HG03378 (cell line): ENCODE data around the gene FRMD6.
"Not testable (repeated sequence)": the region's sequence is repeated elsewhere in the genome, so short reads cannot be mapped to it uniquely, and the experiment has no call there.

ENCODE experiments used
- ATAC-seq: cut with Tn5 transposase; IDR thresholded peaks from one replicate; pipeline ENCODE4 v1.9.1; 2021; ENCODE audit warnings: mild to moderate bottlenecking, moderate library complexity; ENCODE audit not compliant: unreplicated experiment

The FRMD6 gene

DNA sequence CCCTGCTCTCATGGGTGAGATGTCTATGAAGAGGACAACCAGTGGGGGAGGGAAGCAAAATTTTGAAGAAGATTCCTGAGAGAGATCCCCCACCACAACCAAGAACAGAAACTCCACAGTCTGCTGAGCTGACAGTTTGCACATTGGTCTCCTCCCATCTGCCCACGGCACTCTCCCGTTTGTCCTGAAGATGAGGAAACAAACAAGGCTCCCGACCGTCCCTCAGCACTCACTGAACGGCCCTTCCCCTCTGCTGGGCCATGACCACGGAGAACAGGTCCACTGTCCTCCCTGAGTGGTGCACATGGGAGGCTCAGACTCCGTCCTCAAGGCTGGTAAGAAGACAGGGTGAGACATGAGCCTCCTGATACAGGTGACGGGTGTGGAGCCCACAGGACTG is 114.9 kb downstream of the FRMD6 start:
- not testable (repeated sequence) for ATAC-seq

DNA sequence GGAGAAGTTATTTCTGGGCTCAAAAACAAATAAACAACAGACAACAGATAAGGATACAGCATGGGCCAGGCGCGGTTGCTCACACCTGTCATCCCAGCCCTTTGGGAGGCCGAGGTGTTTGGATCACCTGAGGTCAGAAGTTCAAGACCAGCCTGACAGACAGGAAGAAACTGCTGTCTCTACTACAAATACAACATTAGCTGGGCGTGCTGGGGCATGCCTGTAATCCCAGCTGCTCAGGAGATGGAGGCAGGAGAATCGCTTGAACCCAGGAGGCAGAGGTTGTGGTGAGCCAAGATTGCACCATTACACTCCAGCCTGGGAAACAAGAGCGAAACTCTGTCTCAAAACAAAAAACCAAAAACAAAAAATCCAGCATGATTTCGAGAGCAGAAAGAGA is 117.6 kb downstream of the FRMD6 start:
- ATAC-seq, result not testable (repeated sequence)

DNA sequence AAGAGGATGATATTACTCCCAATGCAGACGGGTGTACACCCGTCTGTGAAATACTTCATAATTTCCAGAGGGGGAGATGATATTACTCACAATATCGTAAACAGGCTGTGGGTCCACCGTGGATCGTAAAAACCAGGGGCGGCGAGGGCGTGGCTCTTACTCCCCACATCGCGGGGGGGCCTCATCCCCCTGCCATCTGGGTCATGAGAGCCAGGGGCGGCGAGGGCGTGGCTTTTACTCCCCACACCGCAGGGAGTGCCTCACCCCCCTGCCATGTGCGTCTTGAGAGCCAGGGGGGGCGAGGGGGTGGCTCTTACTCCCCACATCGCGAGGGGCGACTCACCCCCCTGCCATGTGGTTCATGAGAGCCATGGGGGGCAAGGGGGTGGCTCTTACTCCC is 122.5 kb downstream of the FRMD6 start:
- ATAC-seq, result no peak

DNA sequence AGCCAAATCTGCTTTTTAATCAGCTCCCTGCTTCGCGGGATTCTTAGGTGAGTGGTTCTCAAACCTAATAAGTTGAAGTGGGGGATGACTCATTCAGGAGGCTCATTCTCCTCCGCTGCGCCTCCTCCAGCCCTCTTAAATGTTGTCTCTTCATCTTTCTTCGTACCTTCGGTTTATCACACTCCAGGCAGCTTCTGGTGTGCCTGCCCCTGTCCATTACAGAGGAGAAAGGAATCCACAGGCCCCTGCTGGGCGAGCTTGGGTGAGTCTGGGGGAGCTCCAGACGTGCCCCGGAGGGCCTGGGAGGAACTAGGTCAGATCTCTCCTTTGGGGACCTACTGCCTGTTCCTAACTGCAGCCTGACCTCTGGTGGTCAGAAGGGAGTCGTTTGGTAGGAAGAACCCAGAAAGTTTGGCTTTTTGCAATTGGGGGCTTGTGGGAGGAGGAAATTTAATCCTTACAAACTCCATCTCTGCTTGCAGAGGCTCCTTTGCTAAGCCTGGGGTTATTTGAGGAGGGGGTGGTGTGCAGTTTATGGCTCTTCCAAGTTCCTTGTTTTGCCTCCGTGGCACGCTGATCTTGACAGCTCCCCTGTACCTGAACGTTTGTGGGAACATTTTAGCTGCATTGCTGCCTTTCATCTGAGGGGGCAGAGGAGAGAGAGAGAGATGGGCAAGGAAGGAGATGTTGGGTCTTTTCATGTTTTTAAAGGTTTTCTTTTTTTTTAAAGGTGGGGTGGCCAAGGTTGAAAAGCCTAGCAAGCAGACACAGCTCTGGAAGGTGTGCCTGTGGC is 124.6 kb downstream of the FRMD6 start:
- ATAC-seq, result no peak

DNA sequence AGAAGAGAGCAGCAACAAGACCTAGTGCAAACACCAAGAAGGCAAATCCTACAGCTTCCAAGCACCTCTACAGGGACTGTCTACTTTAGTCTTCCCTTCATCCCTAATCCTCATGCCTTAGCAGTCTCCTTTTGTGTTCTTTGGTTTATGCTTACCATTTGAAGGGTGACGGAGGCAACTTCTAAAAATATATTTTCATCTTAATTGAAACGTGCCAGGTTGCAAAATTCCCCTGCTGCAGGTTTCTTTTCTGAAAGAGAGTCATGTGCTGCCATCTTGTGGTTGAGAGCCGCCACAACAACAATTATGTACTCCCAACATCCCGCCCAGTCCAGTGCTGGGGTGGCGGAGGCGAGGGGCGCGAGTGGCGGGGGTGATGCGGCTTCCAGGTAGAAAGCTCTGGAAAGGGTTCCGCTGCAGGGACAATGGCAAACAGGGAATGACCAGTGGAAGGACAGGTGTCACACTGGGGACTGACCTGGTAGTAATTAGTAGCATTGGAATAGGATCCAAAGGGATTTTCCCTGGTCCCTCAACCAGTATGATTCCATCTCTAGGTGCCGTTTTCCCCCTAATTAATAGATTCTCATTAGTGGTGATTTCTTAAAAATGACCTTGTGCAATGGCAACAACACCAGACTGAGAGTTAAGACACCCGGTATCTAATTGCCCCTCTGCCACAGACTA is 128.4 kb downstream of the FRMD6 start:
- peak; percentile 50 for ATAC-seq
